ENCODE data around the gene SEMA4C.

GRCh38 chr2:96907115-96908041 is 37.5 kb upstream of the SEMA4C start:
- TF ChIP-seq, protein P1, sequence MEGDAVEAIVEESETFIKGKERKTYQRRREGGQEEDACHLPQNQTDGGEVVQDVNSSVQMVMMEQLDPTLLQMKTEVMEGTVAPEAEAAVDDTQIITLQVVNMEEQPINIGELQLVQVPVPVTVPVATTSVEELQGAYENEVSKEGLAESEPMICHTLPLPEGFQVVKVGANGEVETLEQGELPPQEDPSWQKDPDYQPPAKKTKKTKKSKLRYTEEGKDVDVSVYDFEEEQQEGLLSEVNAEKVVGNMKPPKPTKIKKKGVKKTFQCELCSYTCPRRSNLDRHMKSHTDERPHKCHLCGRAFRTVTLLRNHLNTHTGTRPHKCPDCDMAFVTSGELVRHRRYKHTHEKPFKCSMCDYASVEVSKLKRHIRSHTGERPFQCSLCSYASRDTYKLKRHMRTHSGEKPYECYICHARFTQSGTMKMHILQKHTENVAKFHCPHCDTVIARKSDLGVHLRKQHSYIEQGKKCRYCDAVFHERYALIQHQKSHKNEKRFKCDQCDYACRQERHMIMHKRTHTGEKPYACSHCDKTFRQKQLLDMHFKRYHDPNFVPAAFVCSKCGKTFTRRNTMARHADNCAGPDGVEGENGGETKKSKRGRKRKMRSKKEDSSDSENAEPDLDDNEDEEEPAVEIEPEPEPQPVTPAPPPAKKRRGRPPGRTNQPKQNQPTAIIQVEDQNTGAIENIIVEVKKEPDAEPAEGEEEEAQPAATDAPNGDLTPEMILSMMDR (conservative IDR thresholded peaks at IDR 0.05): no peak
- no peak for TF ChIP-seq ZFX (IDR thresholded peaks at IDR 0.05)

Data from C4-2B (cell line).